Measurements from ENCODE around the gene ANKRD17.
"Not testable (repeated sequence)": the region's sequence is repeated elsewhere in the genome, so short reads cannot be mapped to it uniquely, and the experiment has no call there.

The ANKRD17 gene, protein sequence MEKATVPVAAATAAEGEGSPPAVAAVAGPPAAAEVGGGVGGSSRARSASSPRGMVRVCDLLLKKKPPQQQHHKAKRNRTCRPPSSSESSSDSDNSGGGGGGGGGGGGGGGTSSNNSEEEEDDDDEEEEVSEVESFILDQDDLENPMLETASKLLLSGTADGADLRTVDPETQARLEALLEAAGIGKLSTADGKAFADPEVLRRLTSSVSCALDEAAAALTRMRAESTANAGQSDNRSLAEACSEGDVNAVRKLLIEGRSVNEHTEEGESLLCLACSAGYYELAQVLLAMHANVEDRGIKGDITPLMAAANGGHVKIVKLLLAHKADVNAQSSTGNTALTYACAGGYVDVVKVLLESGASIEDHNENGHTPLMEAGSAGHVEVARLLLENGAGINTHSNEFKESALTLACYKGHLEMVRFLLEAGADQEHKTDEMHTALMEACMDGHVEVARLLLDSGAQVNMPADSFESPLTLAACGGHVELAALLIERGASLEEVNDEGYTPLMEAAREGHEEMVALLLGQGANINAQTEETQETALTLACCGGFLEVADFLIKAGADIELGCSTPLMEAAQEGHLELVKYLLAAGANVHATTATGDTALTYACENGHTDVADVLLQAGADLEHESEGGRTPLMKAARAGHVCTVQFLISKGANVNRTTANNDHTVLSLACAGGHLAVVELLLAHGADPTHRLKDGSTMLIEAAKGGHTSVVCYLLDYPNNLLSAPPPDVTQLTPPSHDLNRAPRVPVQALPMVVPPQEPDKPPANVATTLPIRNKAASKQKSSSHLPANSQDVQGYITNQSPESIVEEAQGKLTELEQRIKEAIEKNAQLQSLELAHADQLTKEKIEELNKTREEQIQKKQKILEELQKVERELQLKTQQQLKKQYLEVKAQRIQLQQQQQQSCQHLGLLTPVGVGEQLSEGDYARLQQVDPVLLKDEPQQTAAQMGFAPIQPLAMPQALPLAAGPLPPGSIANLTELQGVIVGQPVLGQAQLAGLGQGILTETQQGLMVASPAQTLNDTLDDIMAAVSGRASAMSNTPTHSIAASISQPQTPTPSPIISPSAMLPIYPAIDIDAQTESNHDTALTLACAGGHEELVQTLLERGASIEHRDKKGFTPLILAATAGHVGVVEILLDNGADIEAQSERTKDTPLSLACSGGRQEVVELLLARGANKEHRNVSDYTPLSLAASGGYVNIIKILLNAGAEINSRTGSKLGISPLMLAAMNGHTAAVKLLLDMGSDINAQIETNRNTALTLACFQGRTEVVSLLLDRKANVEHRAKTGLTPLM (N-terminal part only)

GRCh38 chr4:73258686-73259570 lies at the start of gene ANKRD17:
TSS of gene ANKRD17 (minus strand) at chr4:73258798. CDS start at chr4:73258668, 130 bp downstream.
- H3K4me3 ChIP-seq (ENCODE audit: low read depth, low read length), result peak within 1 kb of the TSS; percentile 88
- DNase-seq (ENCODE audit: low read depth), result peak; percentile 78

GRCh38 chr4:73308286-73308685 lies 49.7 kb upstream of the ANKRD17 start:
- DNase-seq (ENCODE audit: low read depth), result no peak
- H3K4me3 ChIP-seq (ENCODE audit: low read depth, low read length), result no peak overlapping the region

DNA sequence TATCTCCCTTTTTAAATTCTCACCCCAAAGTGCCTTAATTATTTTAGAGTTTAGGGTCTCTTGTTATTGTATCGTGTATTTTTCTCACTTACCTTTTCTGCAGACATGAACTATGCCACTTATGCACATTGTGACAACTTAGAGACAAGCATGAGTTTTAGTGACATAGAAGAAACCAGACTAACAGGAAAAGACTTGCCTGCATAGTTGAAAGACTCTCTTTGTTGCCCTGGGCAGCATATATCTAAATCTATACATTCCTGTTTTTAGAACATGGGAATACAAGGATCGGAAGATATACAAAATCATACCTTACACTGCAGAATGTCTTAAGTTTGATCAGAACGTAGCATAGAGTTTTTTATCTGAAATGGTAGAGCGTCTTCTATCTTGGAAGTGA lies 45.1 kb upstream of the ANKRD17 start:
- no peak for DNase-seq (ENCODE audit: low read depth)
- no peak overlapping the region for H3K4me3 ChIP-seq (ENCODE audit: low read depth, low read length)

- no peak for DNase-seq (ENCODE audit: low read depth)
- no peak overlapping the region for H3K4me3 ChIP-seq (ENCODE audit: low read depth, low read length)
Observed at GRCh38 chr4:73299548-73300280, 41.1 kb upstream of the ANKRD17 start.

DNA sequence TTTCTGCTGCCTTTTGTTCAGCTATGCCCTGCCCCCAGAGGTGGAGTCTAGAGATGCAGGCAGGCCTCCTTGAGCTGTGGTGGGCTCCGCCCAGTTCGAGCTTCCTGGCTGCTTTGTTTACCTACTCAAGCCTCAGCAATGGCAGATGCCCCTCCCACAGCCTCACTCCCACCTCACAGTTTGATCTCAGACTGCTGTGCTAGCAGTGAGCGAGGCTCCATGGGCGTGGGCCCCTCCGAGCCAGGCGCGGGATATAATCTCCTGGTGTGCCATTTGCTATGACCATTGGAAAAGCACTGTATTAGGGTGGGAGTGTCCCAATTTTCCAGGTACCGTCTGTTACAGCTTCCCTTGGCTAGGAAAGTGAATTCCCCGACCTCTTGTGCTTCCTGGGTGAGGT lies 34.1 kb upstream of the ANKRD17 start:
- not testable (repeated sequence) for DNase-seq (ENCODE audit: low read depth); H3K4me3 ChIP-seq (ENCODE audit: low read depth, low read length)

GRCh38 chr4:73281982-73282381 lies 23.4 kb upstream of the ANKRD17 start:
- DNase-seq (ENCODE audit: low read depth), result no peak
- no peak overlapping the region for H3K4me3 ChIP-seq (ENCODE audit: low read depth, low read length)

DNA sequence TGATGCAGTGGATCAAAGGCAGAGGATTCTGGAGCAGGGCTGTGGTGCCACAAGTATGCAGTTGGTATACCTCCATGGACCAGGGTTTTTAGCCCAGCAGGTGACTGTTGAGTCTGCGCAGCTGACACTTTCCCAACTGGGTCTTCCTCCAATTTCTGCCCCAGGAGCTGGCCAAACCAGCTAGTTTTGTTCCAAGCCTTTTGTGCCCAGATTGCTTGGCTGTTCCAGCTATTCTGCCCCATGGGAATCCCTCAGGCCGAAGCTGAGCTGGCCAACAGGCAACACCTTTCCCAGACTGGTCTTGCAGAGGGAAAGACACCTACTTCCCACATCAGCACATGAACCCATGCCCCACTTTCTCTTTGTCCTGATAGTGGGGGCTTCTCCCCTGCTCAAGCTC lies 22.8 kb upstream of the ANKRD17 start:
- no peak overlapping the region for H3K4me3 ChIP-seq (ENCODE audit: low read depth, low read length)
- DNase-seq (ENCODE audit: low read depth), result no peak

GRCh38 chr4:73277201-73277600 lies 18.6 kb upstream of the ANKRD17 start:
- DNase-seq (ENCODE audit: low read depth), result no peak
- no peak overlapping the region for H3K4me3 ChIP-seq (ENCODE audit: low read depth, low read length)

DNA sequence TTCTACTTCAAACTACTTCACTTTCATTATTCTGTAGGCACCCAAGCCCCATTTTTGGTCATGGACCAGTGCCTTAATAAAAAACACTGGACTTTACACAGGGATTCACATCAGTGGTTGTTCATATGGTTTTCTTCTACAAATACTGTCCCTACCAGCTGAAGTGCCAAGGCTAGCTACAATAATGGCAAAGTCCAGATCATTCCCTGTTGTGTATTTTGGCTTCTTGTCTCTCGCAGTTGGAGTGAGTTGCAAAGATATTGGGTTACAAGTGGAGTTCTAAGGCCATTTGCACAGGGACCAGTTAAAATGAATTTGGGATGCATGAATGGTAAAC lies 16.7 kb upstream of the ANKRD17 start:
- H3K4me3 ChIP-seq (ENCODE audit: low read depth, low read length), result no peak overlapping the region
- no peak for DNase-seq (ENCODE audit: low read depth)

DNA sequence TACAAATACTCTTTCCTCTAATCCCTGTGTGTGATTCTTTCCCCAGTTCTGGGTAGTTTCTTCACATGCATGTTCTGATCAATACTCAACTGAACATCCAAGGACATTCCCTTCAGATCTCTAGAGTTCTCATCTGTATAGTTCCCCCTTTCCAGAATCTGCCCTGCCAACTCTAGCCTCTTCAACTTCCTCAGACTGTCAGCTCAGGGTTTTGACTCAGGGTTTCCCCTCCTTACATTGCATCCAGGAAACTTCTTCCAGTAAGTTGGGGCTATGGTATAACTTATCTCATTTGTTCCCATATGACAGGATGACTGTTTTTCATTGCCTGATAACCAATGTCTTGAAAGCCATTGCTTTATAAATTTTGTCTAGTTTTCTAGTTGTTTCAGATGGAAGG lies 14.2 kb upstream of the ANKRD17 start:
- DNase-seq (ENCODE audit: low read depth), result no peak
- H3K4me3 ChIP-seq (ENCODE audit: low read depth, low read length), result no peak overlapping the region

DNA sequence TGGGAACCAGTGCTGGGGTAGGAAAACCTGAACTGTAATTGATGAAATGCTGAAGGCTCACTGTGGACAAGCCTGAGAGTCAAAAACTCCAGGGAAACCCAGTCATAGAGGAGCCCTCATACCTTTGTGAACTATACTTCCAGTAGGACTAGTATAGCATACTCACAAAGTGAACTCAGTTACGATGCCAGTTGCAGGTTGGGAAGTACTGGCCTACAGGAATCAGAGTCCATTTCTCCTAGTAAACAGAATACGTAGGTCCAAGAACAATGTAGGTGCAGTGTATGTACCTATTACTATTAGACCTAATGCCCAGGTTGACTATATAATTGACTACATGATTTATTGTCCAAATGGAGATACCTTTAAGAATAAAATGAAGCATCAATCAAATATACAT lies 8.5 kb upstream of the ANKRD17 start:
- no peak for DNase-seq (ENCODE audit: low read depth)

GRCh38 chr4:73259571-73260090 lies 1.0 kb upstream of the ANKRD17 start:
- DNase-seq (ENCODE audit: low read depth), result no peak
- peak overlapping the region; percentile 88 for H3K4me3 ChIP-seq (ENCODE audit: low read depth, low read length)

More for the DNA sequence above, 8.5 kb upstream of the ANKRD17 start:
- no peak overlapping the region for H3K4me3 ChIP-seq (ENCODE audit: low read depth, low read length)

GRCh38 chr4:73258436-73258685 lies 237 bp downstream of the ANKRD17 start:
- no peak for DNase-seq (ENCODE audit: low read depth)
- H3K4me3 ChIP-seq (ENCODE audit: low read depth, low read length), result peak overlapping the region; percentile 88

DNA sequence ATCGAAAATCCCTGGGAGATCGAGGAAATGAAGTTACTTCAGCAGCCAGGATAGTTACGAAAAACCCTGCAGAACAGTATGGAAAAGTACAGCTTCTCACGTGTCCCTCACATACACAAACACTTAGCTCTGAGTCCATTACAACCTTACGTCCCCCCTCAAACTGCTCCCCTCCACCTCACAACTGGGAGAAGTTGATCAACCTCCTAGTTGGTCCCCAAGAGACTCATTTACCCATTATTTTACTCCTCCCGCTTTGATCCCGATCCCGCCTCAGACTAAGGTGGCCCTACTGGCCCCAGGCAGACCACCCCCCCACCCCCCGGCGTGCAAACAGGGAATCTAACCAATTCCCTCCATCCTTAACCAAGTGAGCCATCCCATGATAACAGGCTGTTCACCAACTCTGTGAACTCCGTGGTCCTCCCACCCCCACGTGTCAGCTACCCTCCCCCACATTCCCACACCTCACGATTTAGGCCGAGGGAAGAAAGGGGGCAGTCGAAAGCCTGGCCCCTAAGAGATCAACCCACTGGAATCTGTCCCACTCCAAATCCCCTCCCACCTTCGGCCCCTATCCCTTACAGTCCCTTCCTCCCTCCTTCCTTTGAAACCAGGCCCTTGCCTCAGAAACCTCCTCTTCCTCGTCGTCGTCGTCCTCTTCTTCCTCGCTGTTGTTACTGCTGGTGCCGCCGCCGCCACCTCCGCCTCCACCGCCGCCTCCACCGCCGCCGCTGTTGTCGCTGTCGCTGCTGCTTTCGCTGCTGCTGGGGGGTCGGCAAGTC lies 755 bp downstream of the ANKRD17 start:
- peak; percentile 12 for DNase-seq (ENCODE audit: low read depth)
- peak overlapping the region; percentile 88 for H3K4me3 ChIP-seq (ENCODE audit: low read depth, low read length)

- H3K4me3 ChIP-seq (ENCODE audit: low read depth, low read length), result peak overlapping the region; percentile 88
- DNase-seq (ENCODE audit: low read depth), result peak; percentile 55
Observed at GRCh38 chr4:73257234-73257633, 1.4 kb downstream of the ANKRD17 start.

- H3K4me3 ChIP-seq (ENCODE audit: low read depth, low read length); DNase-seq (ENCODE audit: low read depth): not testable (repeated sequence)
Observed at GRCh38 chr4:73255847-73256246, 2.8 kb downstream of the ANKRD17 start.

- DNase-seq (ENCODE audit: low read depth), result no peak
- no peak overlapping the region for H3K4me3 ChIP-seq (ENCODE audit: low read depth, low read length)
Observed at GRCh38 chr4:73252001-73252400, 6.6 kb downstream of the ANKRD17 start.

GRCh38 chr4:73251384-73251783 lies 7.2 kb downstream of the ANKRD17 start:
- no peak overlapping the region for H3K4me3 ChIP-seq (ENCODE audit: low read depth, low read length)
- no peak for DNase-seq (ENCODE audit: low read depth)

Data from skeletal muscle cell (primary cell).